Measurements from ENCODE around the gene CEP63. TPM values are rescaled to one million over a fixed set of nuclear protein-coding genes. Genes with fewer than 3 reads are reported as not detected.

CEP63 gene
- polyA plus RNA-seq, 1 donor from 2014 or later: 14.1 TPM

DNA sequence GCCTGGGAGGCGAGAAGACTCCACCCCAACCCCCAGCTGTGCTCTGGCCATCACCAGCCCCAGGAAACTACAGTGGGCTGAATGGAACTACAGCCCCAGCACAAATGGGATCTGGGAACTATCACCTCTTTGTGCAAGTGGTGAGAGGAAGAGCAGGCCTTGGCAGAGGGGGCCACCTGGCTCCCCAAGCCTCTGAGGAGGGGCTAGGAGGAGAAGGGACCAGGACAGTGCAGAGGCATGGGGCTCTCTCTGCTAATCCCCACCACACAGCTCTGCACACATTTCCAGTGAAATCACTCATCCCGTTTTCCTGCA lies 133.4 kb downstream of the CEP63 start:
- Histone ChIP-seq H3K4me2 (ENCODE audit: low read length) (no peak overlapping the region), H3K9me3 (ENCODE audit: low read length) (no peaks in the 10 kb centered on the region)

DNA sequence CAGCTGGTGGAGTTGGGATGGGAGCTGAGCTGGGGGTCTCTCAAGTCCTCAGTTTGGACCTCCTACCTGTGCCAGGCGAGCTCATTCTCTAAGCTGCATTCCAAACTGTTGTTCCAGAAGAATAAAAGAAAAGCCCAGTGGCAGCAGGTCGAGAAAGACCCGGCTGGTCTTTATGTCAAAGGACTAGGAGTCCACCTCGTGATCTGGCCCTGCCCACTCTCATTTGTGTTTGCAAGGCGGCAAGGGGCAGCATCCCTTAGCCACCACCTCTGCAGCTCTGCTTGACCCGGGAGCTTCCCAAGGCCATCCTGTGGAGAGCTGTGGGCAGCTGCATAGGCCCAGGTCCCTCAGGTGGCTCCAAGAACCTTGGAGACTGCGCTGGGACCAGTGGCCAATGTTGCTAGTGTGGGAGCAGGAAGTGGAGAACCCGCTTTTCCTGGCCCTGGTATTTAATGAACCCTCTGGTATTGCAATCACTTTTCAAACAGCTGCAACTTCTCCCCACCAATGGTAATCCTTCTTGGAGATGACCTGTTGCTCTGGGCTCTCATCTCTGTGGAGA lies 134.1 kb downstream of the CEP63 start:
- H3K36me3 ChIP-seq (ENCODE audit: insufficient read depth, low read length): no peaks in the 10 kb centered on the region
- H3K4me2 ChIP-seq (ENCODE audit: low read length): no peak overlapping the region
- TF ChIP-seq EP300 (conservative IDR thresholded peaks at IDR 0.05; ENCODE audit: poor library complexity, severe bottlenecking) (no peak), TAF1 (IDR thresholded peaks at IDR 0.05; ENCODE audit: low read depth) (no peak), RAD21 (conservative IDR thresholded peaks at IDR 0.05) (no peak), MXI1 (conservative IDR thresholded peaks at IDR 0.05; ENCODE audit: poor library complexity, severe bottlenecking) (no peak), EZH2 (IDR thresholded peaks at IDR 0.05; ENCODE audit: borderline replicate concordance, insufficient read depth, low read length, poor library complexity, severe bottlenecking) (no peak)
- TF ChIP-seq, protein P1, sequence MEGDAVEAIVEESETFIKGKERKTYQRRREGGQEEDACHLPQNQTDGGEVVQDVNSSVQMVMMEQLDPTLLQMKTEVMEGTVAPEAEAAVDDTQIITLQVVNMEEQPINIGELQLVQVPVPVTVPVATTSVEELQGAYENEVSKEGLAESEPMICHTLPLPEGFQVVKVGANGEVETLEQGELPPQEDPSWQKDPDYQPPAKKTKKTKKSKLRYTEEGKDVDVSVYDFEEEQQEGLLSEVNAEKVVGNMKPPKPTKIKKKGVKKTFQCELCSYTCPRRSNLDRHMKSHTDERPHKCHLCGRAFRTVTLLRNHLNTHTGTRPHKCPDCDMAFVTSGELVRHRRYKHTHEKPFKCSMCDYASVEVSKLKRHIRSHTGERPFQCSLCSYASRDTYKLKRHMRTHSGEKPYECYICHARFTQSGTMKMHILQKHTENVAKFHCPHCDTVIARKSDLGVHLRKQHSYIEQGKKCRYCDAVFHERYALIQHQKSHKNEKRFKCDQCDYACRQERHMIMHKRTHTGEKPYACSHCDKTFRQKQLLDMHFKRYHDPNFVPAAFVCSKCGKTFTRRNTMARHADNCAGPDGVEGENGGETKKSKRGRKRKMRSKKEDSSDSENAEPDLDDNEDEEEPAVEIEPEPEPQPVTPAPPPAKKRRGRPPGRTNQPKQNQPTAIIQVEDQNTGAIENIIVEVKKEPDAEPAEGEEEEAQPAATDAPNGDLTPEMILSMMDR (IDR thresholded peaks at IDR 0.05; ENCODE audit: poor library complexity, severe bottlenecking): no peak
- H3K9me2 ChIP-seq (ENCODE audit: insufficient read depth, low read length): no peaks in the 10 kb centered on the region
- no peaks in the 10 kb centered on the region for H4K20me1 ChIP-seq (ENCODE audit: insufficient read depth)
- no peaks in the 10 kb centered on the region for H3K27me3 ChIP-seq (ENCODE audit: insufficient read depth, low read depth, low read length)
- H3K79me2 ChIP-seq (replicated peaks; ENCODE audit: insufficient read depth, low read length): no peaks in the 10 kb centered on the region
- H3F3A ChIP-seq (ENCODE audit: insufficient read depth, low read length, poor library complexity, severe bottlenecking): no peaks in the 10 kb centered on the region
- no peaks in the 10 kb centered on the region for H3K9me3 ChIP-seq (ENCODE audit: low read length)
- no peak overlapping the region for H3K4me3 ChIP-seq (ENCODE audit: low read length)
- no peak overlapping the region for H2AFZ ChIP-seq (ENCODE audit: low read depth, low read length)
- H3K27ac ChIP-seq (ENCODE audit: low read length): no peak overlapping the region
- H3K9ac ChIP-seq (ENCODE audit: low read length): no peak overlapping the region

More for the DNA sequence above, 133.4 kb downstream of the CEP63 start:
- H3K9me2 ChIP-seq (ENCODE audit: insufficient read depth, low read length): no peaks in the 10 kb centered on the region
- H3K27me3 ChIP-seq (ENCODE audit: insufficient read depth, low read depth, low read length): no peaks in the 10 kb centered on the region
- no peak for TF ChIP-seq MXI1 (conservative IDR thresholded peaks at IDR 0.05; ENCODE audit: poor library complexity, severe bottlenecking)
- TF ChIP-seq EP300 (conservative IDR thresholded peaks at IDR 0.05; ENCODE audit: poor library complexity, severe bottlenecking): no peak
- TF ChIP-seq, protein P1 (IDR thresholded peaks at IDR 0.05; ENCODE audit: poor library complexity, severe bottlenecking): no peak
- TF ChIP-seq, protein P2, sequence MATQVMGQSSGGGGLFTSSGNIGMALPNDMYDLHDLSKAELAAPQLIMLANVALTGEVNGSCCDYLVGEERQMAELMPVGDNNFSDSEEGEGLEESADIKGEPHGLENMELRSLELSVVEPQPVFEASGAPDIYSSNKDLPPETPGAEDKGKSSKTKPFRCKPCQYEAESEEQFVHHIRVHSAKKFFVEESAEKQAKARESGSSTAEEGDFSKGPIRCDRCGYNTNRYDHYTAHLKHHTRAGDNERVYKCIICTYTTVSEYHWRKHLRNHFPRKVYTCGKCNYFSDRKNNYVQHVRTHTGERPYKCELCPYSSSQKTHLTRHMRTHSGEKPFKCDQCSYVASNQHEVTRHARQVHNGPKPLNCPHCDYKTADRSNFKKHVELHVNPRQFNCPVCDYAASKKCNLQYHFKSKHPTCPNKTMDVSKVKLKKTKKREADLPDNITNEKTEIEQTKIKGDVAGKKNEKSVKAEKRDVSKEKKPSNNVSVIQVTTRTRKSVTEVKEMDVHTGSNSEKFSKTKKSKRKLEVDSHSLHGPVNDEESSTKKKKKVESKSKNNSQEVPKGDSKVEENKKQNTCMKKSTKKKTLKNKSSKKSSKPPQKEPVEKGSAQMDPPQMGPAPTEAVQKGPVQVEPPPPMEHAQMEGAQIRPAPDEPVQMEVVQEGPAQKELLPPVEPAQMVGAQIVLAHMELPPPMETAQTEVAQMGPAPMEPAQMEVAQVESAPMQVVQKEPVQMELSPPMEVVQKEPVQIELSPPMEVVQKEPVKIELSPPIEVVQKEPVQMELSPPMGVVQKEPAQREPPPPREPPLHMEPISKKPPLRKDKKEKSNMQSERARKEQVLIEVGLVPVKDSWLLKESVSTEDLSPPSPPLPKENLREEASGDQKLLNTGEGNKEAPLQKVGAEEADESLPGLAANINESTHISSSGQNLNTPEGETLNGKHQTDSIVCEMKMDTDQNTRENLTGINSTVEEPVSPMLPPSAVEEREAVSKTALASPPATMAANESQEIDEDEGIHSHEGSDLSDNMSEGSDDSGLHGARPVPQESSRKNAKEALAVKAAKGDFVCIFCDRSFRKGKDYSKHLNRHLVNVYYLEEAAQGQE (IDR thresholded peaks at IDR 0.05; ENCODE audit: borderline replicate concordance): no peak
- no peak for TF ChIP-seq POLR2AphosphoS5 (IDR thresholded peaks at IDR 0.05)
- no peak for TF ChIP-seq EZH2 (IDR thresholded peaks at IDR 0.05; ENCODE audit: borderline replicate concordance, insufficient read depth, low read length, poor library complexity, severe bottlenecking)
- TF ChIP-seq SMC3 (conservative IDR thresholded peaks at IDR 0.05; ENCODE audit: poor library complexity): no peak
- no peak for TF ChIP-seq RAD21 (conservative IDR thresholded peaks at IDR 0.05)
- TF ChIP-seq TAF1 (IDR thresholded peaks at IDR 0.05; ENCODE audit: low read depth): no peak
- H3K9ac ChIP-seq (ENCODE audit: low read length): no peak overlapping the region
- H3K27ac ChIP-seq (ENCODE audit: low read length): no peak overlapping the region
- H3K79me2 ChIP-seq (replicated peaks; ENCODE audit: insufficient read depth, low read length): no peaks in the 10 kb centered on the region
- no peak overlapping the region for H3K4me3 ChIP-seq (ENCODE audit: low read length)
- H4K20me1 ChIP-seq (ENCODE audit: insufficient read depth): no peaks in the 10 kb centered on the region
- H3K36me3 ChIP-seq (ENCODE audit: insufficient read depth, low read length): no peaks in the 10 kb centered on the region
- H3F3A ChIP-seq (ENCODE audit: insufficient read depth, low read length, poor library complexity, severe bottlenecking): no peaks in the 10 kb centered on the region
- H2AFZ ChIP-seq (ENCODE audit: low read depth, low read length): no peak overlapping the region
